GM18502 (cell line): Measurements from ENCODE around the gene RAG2.

ENCODE experiments used
- ATAC-seq: cut with Tn5 transposase; IDR thresholded peaks from one replicate; pipeline ENCODE4 v1.9.1; 2021; ENCODE audit warnings: mild to moderate bottlenecking; ENCODE audit not compliant: unreplicated experiment, poor library complexity

RAG2 gene

DNA sequence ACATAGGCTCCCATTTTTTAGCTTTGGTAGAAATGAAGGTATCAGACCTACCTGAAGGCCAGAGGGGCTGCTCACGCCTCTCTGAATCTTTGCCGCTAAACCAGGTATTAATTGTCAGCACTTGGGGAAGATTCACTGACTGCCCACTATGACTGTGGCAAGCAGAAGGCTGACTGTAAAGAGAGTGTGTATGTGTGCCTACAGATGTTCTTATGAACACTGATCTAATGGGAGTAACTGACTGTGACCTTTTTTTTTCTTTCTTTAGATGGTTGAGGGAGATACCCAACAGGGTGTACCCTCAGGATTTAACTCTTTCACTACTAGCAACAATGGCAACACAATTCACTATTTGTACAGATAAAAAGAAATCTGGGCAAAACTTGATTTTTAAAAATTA lies at the start of gene RAG2:
RAG2 (minus strand) TSS at position 186 of the 400 bp plus-strand sequence. CDS start 4,068 bp downstream, outside the sequence.
- no peak for ATAC-seq

DNA sequence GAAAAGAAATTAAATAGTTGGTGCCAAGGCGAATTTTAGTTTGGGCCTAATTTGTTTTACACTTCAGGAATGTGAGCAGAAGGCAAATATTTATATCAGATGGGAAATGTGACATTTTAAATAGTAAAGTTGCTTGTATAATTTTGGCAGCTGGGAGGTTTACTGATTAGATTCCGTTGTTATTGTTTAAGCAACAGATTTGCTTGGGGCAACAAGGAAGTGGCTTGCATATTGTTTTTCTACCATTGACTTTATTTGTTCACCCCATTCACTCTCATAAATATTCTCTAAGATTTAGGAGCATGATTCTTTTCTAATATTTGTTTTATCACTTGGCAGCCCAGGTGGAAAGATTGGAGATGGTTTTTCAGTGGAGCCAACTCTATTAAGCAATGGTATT lies 40.5 kb upstream of the RAG2 start:
- ATAC-seq, result no peak

DNA sequence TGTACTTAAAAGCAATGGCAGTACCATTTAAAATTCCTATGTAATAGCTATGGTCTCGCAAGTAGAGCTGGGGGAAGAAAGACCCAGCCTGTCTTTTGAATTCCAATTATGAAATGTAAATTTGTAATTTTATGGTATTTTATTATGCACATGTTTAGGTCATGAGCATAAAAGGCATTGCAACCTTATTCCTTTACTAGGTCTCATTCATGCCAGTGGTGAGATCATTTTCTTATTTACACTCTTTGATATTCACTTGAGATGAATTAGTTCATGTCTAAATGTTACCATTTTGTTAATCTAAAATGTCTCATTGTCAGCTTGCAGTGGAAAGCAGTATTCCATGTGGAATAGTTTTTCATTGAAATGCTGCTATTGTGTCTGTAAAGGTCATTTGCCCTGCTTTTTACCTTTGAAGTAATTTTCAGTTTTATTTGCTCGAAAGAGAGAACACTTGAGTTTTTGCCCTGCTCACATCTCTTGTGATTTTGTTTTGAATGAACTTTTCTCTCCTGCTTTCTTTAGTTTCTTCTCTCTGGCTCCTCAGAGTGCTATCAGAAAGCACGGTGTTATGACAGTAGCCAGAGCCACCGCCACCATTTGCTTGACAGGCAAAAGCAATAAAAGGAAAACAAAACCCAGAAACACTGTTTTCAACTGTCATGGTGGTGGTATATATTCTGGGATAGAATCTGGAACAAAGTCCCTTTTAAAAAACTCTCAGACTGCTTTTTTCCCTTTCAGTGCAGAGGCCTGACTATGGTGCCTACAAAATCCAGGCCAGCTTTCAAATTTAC lies 37.2 kb upstream of the RAG2 start:
- no peak for ATAC-seq

DNA sequence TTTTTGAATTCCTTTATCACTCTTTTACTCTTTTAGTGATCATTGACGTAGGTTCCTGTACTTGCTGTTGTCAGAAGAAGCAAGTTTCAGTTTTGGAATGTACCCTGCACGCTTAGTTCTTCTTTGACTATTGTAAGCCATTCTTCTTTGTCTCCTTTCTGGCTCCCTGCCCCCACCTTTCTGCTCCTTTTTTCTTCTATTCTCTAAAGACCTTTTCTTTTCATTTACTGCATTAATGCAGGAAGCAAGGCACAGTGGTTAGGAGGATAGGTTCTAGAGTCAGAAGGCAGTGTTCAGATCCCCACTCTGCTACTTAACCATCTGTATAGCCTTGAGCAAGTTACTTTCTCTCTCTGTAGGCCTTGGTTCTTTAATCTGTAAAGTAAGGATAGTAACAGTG lies 33.7 kb upstream of the RAG2 start:
- ATAC-seq, result peak; percentile 94

DNA sequence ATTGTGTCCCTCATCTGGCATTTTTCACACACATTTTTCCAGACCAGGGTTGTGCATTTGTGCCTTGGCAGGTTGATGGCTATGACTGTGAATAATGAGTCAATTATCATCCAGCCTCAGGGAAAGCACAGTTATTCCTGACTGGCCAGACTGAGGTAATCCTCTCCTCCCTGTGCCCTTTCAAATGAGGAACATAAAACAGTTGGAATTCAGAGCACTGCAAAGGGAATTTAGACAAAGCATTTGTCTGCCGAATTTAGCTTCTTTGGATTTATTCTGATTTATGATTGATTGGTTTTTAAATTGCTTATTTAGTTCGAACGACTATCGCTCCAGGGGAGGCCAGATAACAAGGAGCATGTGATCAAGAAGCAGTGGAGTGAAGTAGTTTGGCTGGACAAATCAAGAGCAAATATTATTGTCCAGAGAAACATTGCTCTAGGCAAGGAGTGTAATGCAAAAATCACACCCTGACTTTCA lies 30.8 kb upstream of the RAG2 start:
- ATAC-seq, result no peak

DNA sequence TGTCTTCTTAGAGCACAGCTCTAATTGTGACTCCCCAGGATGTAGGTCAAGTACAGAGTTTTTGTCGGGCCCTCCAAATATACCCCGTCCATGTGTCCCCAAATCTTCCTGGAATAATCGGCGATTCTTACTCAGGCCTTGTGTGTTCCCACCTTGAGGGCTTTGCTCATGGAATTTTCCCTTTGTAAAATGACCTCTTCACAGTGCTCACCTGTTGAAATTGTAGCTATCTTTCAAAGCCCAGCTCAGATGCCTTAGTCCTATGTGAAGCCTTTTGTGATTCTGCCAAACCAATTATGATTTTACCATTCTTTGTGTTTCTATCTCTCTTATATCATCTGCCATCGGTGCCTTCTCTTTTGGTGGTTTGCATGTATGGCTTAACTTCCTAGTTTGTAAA lies 30.1 kb upstream of the RAG2 start:
- ATAC-seq, result no peak

DNA sequence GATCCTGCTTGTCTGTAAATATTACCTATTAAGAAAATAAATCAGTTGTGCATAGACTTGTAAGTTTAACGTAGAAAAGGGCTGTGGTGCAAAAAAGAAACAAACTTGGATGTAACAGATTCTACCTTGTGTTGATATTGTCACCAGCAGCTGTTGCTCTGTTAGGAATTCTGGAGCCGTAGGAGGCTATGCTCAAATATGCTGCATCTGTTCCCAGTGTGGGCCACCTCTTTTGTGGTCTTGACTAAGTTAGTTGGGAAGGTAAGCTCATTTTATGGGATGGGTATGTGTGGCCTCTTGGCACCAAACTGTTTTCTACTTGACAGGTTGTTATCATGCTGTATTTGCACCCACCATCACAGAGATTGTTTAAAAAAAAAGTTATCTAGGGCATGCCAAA lies 29.4 kb upstream of the RAG2 start:
- ATAC-seq, result no peak

DNA sequence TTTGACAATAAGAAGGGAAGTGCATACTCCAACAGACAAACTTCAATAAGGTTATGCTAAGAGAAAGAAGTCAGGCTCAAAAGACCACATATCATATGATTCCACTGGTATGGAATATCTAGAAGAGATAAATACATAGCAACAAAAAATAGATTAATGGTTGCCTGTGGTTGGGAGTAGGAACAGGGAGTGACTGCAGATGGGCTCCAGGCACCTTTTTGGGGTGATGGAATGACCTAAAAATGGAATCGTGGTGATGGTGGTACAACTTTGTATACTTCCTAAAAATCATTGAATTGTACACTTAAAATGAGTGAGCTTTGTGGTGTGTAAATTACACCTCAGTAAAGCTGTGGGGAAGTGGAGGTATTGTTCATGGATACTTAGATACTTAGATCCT lies 29.0 kb upstream of the RAG2 start:
- ATAC-seq, result no peak

DNA sequence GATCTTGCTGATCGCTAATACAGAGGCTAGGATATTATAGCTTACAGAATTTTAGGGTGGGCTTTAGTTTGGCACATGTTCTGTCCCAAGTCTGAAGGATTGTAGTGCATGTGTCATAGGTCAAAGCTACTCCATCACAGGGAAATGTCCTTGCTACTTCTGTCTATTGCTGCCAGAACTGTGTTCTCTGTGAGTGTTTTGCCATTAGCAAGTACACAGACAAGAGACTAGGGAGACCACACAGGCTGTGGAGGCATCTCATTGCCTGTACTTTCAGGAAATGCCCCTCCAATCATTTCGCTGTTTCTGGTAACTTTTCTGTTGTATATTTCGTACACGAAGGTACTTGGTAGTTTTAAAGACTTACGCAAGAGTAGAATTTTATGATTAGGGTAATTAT lies 25.5 kb upstream of the RAG2 start:
- ATAC-seq, result no peak

DNA sequence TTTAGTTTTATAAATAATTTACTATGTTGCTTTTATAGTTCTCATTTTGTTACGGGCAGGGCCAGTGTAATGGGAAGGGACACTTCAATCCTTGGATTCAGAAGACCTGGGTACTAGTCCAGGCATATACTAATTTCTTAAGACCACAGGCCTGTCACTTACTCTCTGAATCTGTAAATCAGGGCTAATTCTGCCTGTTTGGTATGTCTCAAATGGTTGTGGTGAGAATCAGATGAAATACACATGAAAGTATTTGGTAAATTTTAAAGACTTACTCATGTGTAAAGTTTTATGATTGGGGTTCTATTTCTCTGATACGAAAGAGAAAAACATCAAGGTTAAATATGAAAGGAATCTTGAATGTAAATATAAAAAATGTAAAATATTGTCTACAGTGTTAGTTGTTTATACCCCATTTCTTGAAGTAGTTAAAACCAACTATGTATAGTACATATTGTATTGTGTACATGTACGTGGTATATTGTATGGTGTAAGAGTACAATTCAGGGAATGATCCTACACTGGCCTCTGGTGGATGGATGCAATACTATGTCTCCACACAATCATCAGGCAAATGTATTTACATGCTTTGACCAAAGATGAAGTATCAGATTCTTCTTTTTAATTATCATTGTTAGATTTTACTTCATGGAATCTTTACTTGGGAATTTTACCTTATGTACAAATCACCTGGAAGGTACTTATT lies 24.5 kb upstream of the RAG2 start:
- peak; percentile 82 for ATAC-seq

DNA sequence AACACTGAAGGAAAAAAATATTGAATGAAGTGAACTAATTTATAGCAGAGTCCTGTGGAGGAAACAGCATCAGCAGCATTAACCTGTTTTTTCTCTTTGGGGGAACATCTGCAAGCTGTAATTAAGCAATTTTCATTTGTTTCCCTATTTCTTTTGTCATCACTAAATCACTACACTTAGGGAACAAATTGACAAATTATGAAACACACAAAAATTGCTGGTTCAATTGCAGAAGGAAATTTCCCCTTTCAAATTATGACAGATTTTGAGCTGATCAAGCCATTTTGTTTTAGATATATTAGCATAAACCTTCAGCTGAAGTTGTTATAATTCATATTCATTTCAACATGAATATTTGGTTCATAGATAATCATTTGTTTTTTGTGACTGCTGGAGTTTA lies 22.2 kb upstream of the RAG2 start:
- ATAC-seq, result no peak

DNA sequence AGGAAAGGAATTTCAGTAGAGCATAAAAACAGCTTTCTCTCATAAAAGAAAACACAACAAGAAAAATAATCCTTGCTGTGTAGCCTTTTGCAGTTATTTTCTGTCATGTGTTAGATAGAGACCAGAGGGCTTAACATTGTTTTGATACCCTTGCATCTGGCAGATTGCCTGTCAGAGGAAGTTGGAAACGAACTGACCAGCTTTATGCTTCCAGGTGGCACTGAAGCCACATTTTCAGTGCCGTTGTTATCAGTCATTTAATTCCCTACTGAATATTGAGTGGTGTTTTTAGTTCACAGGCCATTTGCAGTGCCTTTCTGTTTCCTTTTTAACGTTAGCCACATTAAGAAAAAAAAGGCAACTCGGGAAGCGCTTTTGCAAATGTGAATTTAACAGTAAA lies 21.5 kb upstream of the RAG2 start:
- no peak for ATAC-seq

DNA sequence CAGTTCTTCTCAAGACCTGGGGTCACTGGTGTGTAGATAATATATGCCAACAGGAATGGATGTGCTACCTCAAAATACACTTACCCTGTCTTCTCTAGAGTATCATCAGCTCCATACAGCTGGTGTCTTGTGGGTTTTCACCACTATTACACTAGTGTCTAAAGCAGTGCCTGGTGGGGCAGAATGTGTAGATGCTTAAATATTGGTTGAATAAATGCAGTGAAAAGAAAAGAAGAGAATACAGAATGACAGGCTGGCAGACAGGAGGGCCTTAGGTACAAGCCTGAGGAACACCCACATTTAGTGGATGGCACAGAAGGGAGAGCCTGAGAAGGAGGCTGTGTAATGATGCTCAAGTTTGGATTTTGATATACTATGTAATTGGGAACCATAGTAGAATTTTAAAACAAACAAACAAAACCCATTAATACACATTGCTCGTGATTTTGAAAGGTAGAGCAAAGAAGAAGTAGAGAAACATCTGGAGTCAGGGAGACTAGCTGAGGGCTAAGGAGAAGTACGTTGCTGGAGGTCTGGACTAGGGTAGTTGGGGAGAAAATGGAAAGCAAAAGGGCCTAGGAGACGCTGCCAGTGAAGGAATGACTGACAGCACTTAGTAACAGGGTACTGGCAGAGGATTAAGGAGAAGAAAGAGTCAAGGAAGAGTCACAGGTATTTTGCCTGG lies 20.5 kb upstream of the RAG2 start:
- no peak for ATAC-seq

DNA sequence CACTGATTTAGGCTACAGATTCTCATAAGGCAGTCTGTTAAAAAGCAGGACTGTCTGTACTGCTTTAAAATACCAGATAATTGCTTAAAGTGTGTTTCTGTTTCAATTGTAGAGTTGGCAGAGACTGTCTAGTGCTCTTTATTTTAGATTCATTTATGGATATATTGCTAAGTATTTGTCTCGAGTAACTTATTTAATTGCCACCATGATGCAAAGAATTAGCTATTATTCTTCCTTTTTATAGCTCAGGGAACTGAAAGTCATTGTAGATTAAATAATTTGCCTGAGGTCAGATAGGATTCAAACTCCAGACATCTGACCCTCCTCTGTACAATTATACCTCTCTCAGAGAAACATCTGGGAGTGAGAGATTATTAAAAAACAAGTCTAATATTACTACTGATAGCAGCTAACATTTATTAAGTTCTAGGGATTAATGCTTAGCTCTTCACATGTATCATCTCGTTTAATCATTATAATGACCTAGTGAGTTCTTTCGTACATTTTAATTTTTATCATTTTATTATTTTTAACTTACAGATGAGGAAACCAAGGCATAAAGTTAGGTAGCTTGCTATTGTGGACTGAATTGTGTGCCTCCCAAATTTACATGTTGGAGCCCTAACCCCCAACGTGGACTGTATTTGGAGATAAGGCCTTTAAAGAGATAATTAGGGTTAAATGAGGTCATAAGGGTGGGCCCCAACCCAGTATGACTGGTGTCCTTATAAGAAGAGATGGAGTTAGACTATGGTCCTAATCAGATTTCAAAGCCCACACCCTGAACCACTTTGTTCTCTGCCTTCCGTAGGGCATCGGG lies 19.7 kb upstream of the RAG2 start:
- ATAC-seq, result no peak

DNA sequence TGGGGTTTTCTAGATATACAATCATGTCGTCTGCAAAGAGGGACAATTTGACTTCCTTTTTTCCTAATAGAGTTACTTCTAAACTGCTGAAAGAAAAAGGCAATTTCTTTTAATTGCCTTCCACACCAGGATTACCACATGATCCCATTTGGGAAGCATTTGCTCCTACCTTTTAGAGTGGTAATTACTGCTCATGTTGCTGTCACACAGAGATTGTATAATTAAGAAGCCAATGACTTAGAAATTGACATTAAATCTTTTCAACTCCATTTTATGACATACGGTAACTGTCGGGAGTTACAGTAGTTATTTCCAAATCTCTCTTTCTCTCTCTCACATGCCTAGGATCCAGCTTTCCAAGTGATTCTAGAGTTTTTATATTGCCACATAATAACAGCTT lies 17.8 kb upstream of the RAG2 start:
- ATAC-seq, result no peak

DNA sequence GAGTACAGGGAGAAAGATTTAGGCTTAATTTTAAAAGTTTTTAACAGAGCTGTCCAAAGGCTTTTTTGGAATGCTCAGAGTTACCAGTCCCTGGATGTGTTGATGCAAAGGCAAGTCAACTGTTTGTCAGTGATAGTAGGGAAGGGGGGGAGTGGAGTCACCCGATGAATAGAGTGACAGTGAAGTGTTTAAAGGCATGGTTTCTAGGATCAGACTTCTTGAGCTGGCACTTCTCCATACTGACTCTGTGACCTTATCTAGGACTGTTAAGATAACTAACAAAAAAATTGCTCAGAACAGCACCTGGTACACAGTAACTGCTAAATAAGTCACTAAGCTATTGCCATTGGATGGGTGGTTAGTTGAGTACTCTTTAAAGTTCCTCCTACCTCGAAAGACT lies 11.3 kb upstream of the RAG2 start:
- ATAC-seq, result no peak

DNA sequence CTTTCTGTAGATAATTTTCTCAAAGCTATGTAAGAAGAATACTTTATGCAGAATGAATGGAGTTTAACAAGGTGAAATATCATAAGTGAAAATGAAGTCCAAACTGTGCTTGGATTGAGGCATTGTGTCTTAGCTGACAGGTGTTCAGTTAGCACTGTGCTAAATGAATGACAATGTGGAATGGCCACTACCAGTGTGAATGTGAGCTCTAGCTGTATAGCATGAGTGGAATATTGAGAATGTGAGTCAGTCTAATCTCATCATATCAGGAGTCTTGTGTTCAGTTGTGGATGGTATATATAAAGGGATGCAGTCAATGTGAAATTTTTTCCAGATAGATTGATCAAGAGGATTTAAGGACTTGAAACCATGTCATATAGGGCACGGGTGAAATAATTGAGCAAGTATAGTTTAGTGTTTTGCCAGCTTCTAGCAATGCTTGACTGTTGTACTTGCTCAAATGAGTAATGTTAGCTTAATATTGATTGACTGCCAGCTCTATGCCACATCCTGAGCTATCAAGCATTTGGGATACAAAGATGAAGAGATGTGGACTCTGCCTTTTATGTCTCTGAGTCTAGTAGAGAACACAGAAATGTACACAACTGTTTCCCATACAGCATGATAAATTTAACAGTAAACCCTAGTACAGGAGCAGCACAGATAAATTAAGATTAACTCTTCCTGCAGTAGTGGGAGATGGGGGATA lies 10.6 kb upstream of the RAG2 start:
- no peak for ATAC-seq

DNA sequence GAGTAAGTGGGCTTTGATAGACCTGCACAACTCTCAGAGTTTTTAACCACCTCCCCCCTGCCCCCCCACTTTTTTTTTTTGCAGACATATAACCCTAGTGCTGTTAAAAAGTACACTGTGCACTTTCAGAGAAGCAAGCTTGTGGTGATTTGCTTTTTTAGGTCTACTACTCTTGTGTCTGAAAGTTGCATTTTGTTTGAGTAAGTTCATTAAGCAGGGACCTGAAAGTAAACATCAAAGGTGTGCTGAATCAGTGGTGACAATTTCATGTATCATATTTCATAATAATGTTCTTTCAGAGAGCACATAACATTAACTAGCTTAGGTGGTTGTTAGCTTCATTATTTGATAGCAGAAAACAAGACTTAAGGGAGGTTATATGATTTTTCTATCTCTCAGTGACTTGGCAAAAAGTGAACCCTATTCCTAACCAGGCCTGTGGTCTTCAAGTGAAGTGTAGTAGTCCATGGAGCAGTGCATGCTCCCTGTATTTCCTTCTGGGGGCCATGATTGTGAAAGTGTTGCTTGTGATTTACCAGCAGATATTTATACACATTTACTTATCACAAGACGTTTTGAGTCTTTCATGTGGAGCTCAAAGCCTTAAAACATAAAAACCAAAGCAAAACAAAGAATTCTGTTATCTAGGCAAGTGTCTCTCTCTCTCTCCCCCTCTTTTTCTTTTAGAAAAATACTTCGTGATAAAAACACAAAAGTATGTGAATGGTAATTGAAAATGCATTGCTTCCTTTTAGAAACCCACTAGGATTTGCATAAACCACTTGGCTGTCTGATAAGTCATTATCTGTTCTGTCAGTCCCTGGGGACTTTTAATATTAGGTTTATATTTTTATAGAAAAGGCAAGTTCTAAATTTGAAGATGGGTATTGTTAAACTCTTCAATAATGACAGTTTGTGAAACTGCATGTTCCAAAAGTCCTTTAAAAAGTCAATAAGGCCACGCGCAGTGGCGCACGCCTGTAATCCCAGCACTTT lies 7.5 kb upstream of the RAG2 start:
- peak; percentile 82 for ATAC-seq

DNA sequence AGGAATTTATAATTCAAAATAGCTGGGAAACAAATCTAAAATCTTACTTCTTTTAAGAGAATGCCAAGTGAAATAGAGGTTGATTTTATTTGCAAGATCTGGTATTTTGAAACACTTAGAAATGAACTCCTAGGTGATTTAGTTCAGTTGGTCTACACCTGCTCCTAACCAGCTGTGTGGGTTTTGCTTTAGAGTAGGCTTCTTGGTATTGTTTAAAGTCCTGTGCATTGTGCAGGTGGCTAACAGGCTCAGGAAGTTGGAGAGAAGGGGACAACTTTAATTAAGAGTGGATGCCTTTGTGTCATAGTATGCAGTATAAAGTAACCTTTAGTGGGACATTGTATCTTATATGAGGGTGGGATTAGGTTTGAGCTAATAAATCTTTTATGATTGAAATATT lies 4.1 kb upstream of the RAG2 start:
- no peak for ATAC-seq
